HG03159 (cell line): ENCODE measurements around the gene PDCL3.

Experiments
- ATAC-seq: cut with Tn5 transposase; IDR thresholded peaks from one replicate; pipeline ENCODE4 v1.9.1; 2021; ENCODE audit warnings: mild to moderate bottlenecking, moderate library complexity; ENCODE audit not compliant: unreplicated experiment

PDCL3 gene

DNA sequence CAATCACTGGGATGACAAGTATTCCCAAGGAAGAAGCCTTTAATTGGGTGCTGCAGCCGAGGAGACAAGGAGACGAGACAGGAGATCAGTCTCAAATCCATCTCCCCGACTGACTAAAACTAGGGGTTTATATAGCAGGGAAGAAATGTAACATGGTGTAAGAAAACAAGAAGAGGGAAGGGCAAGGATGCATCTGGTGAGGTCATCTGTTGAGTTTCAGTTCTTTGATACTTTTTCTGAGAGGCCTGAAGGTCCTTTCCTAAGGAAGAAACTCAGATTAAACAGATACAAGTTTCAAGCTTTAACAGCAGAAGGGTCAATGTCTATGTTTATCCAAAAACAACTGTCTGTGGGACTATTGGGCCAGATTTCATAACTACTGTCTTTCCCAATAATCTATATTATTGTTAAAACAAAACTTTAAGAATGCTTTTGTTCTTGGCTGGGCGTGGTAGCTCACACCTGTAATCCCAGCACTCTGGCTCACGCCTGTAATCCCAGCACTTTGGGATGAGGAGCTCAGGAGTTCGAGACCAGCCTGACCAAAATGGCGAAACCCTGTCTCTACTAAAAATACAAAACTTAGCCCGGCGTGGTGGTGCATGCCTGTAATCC is 2.5 kb upstream of the PDCL3 start:
- ATAC-seq = no peak

DNA sequence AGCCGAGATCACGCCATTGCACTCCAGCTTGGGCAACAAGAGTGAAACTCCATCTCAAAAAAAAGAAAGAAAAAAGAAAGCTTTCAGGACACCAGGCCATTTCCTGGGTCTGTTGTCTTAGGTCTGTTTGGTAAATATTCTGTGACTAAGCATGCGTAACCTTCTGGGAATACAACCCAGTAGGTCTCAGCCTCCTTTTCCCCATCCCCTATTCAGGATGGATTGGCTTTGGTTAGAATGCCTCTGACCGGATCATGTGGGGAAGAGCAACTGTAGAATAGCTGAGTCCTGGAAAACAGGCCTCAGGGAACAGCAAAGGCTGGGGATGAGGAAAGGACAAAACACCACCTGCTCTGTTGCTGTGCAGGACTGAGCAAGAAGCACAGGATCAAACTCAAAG is 1.6 kb upstream of the PDCL3 start:
- no peak for ATAC-seq

DNA sequence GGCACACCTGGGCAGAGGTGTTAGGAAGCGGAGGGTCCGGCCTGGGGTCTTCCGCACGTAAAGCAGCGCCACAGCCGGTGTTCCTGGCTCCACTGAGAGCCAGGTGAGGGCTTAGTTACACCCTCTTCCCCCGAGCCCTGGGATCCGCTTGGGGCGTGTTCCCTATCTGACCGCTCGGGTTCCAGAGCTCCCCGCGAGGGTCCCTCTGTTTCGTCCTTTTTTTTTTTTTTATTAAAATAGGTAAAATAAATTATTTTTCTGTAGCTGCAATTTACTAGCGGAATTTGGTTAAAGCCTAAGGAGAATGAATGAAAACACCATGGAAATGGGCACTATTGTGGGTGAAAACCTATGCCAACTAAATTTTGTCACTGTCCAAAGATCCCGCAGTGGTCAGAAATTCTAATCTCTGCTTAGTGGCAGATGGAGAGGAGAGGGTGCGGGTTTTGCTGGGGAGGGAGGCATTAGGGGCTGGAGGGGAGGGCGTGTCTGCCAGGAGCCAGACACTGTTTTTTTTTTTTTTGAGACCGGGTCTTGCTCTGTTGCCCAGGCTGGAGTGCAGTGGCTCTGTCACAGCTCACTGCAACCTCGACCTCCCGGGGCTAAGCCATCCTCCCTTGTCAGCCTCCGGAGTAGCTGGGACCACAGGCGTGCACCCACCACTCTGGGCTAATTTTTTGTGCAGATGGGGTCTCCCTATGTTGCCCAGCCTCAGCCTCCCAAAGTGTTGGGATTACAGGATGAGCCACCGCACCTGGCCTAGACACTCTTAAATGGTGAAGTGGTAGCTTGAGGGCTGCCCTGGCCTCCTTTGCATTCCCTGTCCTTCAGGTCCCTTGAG is 834 bp downstream of the PDCL3 start:
- no peak for ATAC-seq

DNA sequence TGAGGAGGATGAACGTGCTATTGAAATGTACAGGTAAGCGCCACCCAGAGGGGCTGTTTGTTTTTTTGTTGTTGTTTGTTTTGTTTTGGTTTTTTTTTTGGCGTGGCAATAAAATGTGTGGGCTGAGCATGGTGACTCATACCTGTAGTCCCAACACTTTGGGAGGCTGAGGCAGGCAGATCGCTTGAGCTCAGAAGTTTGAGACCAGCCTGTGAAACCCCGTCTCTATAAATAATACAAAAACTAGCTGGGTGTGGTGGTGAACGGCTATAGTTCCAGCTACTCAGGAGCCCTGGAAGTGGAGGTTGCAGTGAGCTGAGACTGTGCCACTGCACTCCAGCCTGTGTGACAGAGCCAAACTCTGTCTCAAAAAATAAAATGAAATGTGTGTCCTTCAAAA is 6.2 kb downstream of the PDCL3 start:
- no peak for ATAC-seq

DNA sequence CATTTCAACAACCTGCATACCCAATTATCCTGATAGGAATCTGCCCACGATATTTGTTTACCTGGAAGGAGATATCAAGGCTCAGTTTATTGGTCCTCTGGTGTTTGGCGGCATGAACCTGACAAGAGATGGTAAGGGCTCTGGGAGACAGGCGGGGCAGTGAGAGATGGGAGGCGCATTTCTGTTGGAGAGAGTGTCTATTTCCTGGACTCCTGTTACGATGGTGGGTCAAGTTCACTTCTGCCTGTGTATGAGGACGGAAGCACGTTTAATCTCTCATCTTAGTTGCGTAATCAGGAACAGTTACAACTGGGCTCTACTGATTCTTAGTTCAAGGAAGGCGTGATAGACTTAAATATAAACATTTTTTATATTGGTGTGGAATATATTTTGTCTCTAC is 8.9 kb downstream of the PDCL3 start:
- ATAC-seq = no peak

DNA sequence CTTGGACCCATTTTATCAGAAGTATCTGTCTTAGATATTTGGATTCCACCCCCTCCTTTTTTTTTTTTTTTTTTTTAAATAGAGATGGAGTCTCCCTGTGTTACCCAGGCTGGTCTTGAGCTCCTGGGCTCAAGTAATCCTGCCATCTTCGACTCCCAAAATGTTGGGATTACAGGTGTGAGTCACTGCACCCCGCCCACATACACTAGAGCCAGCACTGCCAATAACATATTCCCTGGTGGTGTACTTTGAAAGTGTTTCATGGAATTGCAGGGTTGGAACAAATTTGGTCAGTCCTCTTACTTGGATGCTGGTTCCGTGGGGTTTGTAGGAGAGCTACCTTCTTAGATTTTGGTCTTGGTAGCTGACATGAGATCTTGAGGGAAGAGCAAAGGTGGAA is 15.0 kb downstream of the PDCL3 start:
- no peak for ATAC-seq

DNA sequence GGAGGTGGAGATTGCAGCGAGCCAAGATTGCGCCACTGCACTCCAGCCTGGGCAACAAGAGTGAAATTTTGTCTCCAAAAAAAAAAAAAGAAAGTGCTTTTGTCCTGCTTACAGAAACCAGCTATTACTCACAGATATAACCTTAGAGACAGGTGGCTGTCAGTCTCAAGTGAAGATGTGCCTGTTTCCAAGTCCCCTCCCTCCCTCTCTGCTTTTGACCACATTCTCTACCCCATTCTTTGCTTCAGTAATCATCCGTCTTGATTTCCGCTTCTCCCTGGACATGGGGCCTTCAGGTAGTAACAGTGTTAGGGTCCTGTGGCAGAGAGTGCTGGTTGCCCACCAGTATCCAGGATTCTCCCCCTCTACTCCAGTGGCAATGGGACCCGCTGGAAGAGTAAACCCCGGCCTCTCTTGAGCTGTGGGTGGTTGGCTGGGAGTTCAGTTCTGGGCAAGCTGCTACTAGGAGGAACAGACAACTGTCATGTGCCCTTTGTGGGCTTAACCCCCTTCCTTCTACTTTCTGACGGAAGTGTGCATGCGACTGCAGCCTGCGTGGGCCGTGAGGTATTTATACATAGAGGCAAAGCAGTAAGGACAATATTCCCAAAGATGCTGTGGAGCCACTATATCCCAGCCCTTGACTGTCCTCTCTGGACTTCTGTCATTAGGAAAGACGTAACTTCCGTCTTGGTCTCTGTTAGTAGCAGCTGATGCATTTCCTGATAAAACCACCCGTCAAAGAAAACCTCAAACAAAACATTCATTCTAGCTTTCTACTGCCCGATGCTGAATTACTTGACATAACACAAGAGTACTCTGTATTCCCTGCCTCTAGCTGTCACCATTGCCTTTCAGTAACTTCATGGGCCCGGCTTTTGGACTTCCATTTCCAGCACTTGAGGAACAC is 17.8 kb downstream of the PDCL3 start:
- ATAC-seq = peak; percentile 77

DNA sequence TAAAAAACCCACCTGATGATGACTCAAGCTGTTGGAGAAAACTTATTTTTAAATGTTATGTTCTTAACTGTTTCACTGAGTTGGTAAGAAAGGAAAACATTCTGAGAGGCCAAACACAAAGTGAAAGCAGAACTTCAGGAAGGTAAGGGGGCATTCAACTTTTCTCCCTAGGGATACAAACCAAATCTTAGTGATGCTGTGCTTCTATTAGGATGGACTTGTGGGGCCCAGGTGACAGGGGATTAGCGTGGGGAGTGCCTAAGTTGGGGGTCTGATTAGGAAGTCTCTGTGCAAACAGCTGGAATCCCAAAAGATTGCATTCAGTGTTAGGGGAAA is 18.5 kb downstream of the PDCL3 start:
- no peak for ATAC-seq

DNA sequence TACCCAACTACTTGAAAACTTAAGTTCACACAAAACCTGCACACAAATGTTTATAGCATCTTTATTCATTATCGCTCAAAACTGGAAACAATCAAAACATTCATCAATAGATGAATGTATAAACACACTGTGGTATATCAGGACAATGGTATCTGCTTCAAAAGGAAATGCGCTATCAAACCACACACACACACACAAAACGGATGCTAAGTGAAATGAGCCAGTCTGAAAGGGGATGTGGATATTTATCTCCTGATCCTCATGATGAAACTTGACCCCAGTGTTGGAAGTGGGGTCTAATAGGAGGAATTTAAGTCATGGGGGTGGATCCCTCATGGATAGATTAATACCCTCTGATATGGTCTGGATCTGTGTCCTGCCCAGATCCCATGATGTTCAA is 22.0 kb downstream of the PDCL3 start:
- no peak for ATAC-seq

DNA sequence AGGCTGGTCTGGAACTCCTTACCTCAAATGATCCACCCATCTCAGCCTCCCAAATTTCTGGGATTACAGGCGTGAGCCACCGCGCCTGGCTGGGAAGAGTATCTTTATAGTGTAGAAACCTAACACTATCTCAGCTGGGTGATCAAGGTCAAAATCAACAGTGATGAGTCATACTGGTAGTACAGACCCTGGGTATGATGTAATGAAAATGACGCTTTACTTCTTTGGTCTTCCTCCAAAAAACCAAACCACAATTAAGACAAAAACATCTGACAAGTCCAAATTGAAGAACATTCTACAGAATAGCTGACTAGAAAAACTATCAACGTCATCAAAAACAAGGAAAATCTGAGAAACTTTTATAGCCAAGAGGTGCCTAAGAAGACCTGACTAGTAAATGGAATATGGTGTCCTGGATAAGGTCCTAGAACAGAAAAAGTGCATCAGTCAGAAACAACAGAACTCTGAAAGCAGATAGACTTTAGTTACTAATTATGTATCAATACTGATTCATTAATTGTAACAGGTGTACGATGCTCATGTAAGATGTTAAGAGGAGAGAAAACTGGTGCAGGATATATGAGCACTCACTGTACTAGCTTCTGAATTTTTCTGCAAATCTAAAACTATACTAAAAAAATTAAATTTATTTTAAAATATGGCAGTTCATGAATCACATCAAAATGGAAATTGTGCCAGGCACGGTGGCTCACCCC is 25.4 kb downstream of the PDCL3 start:
- ATAC-seq = peak; percentile 64

DNA sequence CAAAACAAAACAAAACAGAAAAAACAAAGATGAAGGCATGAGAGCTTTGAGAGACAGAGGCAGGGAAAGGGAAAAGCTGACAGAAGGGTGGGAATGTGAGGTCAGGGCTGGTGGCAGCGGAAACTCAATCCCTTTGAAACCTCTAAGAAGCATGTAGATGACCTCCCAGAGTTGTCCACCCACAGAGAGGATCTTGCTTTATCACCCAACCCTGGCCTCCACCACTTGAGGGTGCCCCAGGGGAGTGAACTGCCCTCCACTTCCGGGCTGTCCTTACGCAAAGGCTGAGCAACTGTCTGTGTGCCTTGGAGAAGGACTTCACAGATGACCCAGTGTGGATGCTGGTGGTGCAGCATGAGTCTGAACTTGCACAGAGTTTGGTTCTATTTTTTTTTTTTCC is 26.7 kb downstream of the PDCL3 start:
- ATAC-seq = no peak

DNA sequence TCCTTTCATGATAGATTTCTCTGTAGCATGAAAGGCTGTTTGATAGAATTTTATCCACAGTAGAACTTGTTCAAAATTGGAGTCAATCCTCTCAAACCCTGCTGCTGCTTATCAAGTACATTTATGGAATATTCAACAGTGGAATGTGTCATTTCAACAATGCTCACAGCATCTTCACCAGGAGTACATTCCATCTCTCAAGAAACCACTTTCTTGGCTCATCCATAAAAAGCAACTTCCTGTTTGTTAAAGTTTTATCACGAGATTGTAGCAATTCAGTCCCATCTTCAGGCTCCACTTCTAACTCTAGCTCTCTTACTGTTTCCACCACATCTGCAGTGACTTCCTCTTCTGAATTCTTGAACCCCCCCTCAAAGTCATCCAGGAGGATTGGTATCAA is 29.4 kb downstream of the PDCL3 start:
- ATAC-seq = no peak

DNA sequence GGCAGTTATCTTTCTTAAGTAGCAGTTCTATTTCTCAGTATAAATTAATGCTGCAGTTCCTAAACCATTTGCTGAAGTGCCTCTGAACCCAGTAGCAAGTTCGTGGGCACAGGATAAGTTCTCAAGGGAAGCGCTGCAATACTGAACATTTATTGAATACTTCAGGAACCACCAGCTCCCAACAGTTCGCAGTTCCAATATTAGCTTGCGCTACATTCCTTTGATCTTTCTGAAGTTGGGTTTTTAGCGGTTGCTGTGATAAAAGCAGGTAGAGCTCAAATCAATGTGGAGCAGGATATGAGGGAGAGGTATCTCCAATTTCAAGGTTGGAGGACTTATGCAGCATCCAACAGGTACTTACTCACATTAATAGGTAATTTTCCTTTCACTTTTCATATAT is 33.7 kb downstream of the PDCL3 start:
- no peak for ATAC-seq

DNA sequence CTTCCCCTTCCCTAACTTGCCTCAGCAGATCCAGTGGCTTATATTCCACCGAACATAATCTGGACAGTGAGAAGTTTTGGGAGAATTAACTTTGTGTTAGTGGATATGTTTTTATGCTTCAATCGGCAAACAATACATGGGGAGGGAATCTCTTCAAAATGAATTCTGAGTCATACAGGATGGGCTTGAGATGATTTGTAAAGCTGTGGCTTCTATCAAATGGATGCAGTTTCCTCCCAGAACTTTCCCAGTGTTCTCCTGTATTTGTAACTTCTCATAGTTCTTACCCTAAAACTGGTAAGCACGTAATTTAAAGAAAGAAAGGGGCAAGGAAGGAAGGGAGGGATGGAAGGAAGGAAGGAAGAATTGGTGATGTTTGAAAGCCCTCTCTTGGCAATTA is 36.8 kb downstream of the PDCL3 start:
- no peak for ATAC-seq

DNA sequence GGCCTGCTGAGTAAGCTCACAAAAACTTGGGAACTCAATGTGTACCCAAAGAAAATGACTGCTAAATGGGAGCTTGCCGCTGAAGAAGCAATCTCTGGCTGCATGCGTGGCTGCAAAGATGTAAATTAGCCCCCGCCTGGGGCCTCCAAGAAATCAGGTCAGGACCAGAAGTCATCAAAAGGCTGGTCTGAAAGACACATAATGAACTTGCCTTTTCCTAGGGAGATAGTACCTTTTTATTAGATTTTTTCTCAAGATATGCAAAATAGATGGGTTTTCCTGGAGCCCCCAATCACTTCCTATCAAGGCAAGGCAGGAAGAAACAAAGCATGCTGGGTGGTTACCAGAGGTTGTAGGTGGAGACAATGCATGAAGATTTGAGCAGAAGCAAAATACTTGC is 38.9 kb downstream of the PDCL3 start:
- no peak for ATAC-seq

DNA sequence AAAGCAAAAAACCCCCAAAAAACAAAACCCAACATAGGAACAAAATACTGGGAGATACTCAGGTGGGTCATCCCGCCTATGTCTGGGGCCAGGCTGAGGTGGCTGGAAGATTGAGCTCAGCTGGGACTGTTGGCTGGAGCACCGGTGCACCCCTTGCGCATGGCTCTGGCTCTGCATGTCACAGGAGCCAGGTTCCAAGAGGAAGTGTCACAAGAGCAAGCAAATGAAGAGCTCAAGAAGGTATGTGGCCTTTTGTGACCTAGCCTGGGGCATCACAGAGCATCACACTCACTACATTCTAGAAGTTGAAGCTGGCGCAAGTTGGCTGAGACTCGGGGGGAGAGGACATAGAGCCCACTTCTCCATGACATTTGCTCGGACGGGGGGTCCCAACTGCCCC is 40.6 kb downstream of the PDCL3 start:
- no peak for ATAC-seq

DNA sequence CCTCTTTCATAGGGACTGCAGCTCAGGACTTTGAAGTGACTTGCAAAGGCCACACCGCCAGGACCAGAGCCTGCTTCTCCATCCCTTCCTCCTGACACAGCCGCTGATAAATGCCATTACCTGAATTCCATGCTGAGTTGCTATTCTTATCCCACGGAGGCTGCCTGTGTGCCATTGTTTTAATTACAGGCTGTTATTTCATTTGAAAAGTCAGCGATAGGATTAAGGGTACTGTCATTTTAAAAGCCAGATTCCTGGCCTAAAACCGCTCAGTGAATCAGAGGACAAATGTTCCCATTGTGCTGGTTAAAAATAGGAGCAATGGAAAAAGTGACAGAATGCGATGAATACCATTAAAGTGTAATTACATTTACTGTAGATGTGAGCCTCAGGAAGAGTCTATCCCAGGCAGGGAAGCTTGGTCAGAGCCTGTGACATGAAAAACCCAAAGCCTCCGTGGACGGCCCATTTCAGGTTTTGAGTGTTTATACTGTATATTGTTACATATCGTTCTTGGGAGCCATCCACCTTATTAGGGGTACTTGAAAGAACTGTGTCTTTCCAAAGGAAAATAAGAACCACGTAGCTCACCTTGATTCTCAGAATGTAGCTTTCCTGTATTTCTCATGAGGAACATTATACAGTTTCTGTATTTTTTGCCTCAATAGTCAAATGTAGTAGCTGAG is 41.3 kb downstream of the PDCL3 start:
- no peak for ATAC-seq

DNA sequence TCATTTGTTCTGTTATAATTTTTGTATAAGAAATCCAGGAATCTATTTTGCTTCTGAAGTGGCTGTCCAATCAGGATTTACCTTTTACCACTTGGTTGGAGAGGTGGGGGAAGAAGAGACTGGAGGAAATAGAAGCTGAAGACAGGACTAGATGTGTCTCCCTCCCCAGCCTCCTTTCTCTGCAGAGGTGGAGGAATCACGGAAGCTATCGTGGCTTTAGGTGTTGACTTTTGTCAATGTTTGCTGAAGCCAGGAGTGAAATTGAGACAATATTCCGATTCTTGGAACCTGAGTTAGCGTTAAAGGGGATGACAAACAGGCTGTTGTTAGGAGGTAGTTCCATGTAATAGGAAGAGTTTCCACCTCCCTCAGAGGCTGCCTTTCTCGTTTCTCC is 43.5 kb downstream of the PDCL3 start:
- no peak for ATAC-seq

DNA sequence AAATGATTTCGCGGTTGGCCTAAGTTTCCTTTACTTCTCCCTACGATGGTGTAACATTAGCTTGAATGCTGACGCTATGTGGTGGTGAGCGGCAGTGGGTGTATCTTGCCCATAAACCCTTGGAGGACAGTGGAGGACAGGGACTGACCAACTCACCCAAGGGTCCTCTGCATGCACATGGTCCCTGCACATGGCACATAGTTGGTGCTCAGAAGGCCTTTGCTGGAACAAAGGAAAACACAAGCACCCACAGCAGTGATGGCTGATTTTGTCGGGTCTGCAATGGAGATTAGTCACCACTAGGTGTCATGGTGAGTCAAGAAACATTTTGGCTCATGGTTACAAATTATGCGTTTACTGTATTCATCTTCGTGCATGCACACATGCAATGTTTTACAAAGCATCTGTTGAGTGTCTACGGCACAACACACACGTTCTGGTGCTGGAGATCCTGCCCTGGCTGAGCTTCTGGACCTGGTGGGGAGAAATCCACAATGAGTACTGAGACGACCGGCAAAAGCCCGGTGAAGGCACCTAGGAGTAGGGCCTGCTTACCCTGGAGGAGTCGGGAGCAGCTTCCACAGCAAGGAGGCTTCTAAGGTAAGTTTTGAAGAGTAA is 44.0 kb downstream of the PDCL3 start:
- no peak for ATAC-seq

DNA sequence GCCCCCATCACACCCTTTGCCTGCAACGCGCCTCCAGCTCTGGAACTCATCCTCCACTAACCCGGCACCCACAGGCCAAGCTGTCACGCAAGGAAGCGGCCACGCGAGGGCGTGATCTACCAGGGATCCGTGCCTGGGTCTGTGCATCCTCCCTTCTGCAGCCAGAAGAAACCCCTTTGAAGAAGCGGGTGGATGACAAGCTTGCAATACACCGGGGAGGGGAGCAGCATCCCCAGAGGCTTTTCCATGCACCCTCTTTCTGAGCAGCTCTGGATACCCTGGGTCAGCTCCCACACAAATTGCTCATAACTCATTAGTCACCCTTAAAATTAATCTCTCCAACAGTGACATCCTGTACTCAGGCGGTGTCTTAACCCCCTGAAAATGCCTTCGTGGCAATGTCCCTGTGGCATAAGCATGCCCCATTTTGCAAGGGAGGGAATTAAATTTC is 47.6 kb downstream of the PDCL3 start:
- ATAC-seq = peak; percentile 70
